CD4-positive, alpha-beta T cell treated with Interleukin-12 subunit alpha and Interleukin-12 subunit beta, for 1 hour (primary cell): Measurements from ENCODE around the gene NRG4.
"Not testable (repeated sequence)": the region's sequence is repeated elsewhere in the genome, so short reads cannot be mapped to it uniquely, and the experiment has no call there.

Experiments
- DNase-seq: peaks from one replicate; pipeline ENCODE4 v3.0.0-alpha.2; 2020

The NRG4 gene

GRCh38 chr15:75992897-75993296 is 19.3 kb downstream of the NRG4 start:
- DNase-seq, result no peak

GRCh38 chr15:75989875-75990274 is 22.3 kb downstream of the NRG4 start:
- DNase-seq, result no peak

GRCh38 chr15:75989045-75989444 is 23.2 kb downstream of the NRG4 start:
- DNase-seq, result no peak

GRCh38 chr15:75985971-75986370 is 26.3 kb downstream of the NRG4 start:
- no peak for DNase-seq

GRCh38 chr15:75984706-75985105 is 27.5 kb downstream of the NRG4 start:
- DNase-seq, result not testable (repeated sequence)

GRCh38 chr15:75982468-75982867 is 29.8 kb downstream of the NRG4 start:
- DNase-seq, result no peak

GRCh38 chr15:75981149-75981815 is 30.9 kb downstream of the NRG4 start:
- DNase-seq, result no peak

- DNase-seq, result not testable (repeated sequence)
These were observed 35.5 kb downstream of the NRG4 start for GRCh38 chr15:75976766-75977165.

GRCh38 chr15:75966073-75966472 is 46.2 kb downstream of the NRG4 start:
- DNase-seq, result no peak

GRCh38 chr15:75961331-75961730 is 50.9 kb downstream of the NRG4 start:
- no peak for DNase-seq

GRCh38 chr15:75955720-75956119 is 56.5 kb downstream of the NRG4 start:
- DNase-seq, result no peak

- DNase-seq, result no peak
These were observed 59.7 kb downstream of the NRG4 start for GRCh38 chr15:75952525-75952924.

GRCh38 chr15:75948761-75949296 is 63.4 kb downstream of the NRG4 start:
- DNase-seq, result no peak

- DNase-seq, result no peak
These were observed 65.1 kb downstream of the NRG4 start for GRCh38 chr15:75947092-75947491.

- DNase-seq, result no peak
These were observed 66.3 kb downstream of the NRG4 start for GRCh38 chr15:75945953-75946352.

- no peak for DNase-seq
These were observed 68.5 kb downstream of the NRG4 start for GRCh38 chr15:75943713-75944215.

GRCh38 chr15:75943246-75943645 is 69.0 kb downstream of the NRG4 start:
- DNase-seq, result no peak

GRCh38 chr15:75942464-75942863 is 69.8 kb downstream of the NRG4 start:
- no peak for DNase-seq

GRCh38 chr15:75930866-75931265 is 81.4 kb downstream of the NRG4 start:
- DNase-seq, result no peak

GRCh38 chr15:75929799-75930565 is 82.2 kb downstream of the NRG4 start:
- DNase-seq, result no peak

- no peak for DNase-seq
These were observed 83.3 kb downstream of the NRG4 start for GRCh38 chr15:75928680-75929608.

GRCh38 chr15:75927601-75928000 is 84.6 kb downstream of the NRG4 start:
- no peak for DNase-seq

- no peak for DNase-seq
These were observed 85.3 kb downstream of the NRG4 start for GRCh38 chr15:75926931-75927330.
